CD4-positive, alpha-beta T cell treated with Interleukin-12 subunit alpha and Interleukin-12 subunit beta, for 1 hour (primary cell): ENCODE measurements around the gene OR2V2.

ENCODE experiments used
- DNase-seq: peaks from one replicate; pipeline ENCODE4 v3.0.0-alpha.2; 2020

OR2V2 gene

GRCh38 chr5:181191526-181192336 lies 44.3 kb downstream of the OR2V2 start:
- DNase-seq, result peak; percentile 98

- no peak for DNase-seq
Measured at GRCh38 chr5:181192337-181193046, 45.1 kb downstream of the OR2V2 start.

- no peak for DNase-seq
Measured at GRCh38 chr5:181193656-181194055, 46.3 kb downstream of the OR2V2 start.

GRCh38 chr5:181194489-181195248 lies 47.3 kb downstream of the OR2V2 start:
- no peak for DNase-seq

- DNase-seq, result no peak
Measured at GRCh38 chr5:181195249-181195761, 47.9 kb downstream of the OR2V2 start.

- DNase-seq, result no peak
Measured at GRCh38 chr5:181197326-181197951, 50.1 kb downstream of the OR2V2 start.

- DNase-seq, result no peak
Measured at GRCh38 chr5:181198106-181198685, 50.8 kb downstream of the OR2V2 start.

GRCh38 chr5:181198905-181199519 lies 51.6 kb downstream of the OR2V2 start:
- no peak for DNase-seq

GRCh38 chr5:181199881-181200638 lies 52.7 kb downstream of the OR2V2 start:
- DNase-seq, result no peak

- DNase-seq, result no peak
Measured at GRCh38 chr5:181200816-181201215, 53.4 kb downstream of the OR2V2 start.

- no peak for DNase-seq
Measured at GRCh38 chr5:181203093-181203711, 55.8 kb downstream of the OR2V2 start.

- DNase-seq, result no peak
Measured at GRCh38 chr5:181203777-181204112, 56.4 kb downstream of the OR2V2 start.

GRCh38 chr5:181204113-181204825 lies 56.9 kb downstream of the OR2V2 start:
- DNase-seq, result no peak

GRCh38 chr5:181204826-181205760 lies 57.7 kb downstream of the OR2V2 start, which contains the start of gene TRIM7:
Gene TRIM7, minus strand, starts transcription at chr5:181205196. Its CDS starts 86 bp downstream, at chr5:181205110.
- DNase-seq, result no peak

- no peak for DNase-seq
Measured at GRCh38 chr5:181205761-181206649, 58.6 kb downstream of the OR2V2 start.

- peak; percentile 86 for DNase-seq
Measured at GRCh38 chr5:181207214-181207959, 60.0 kb downstream of the OR2V2 start.

GRCh38 chr5:181207960-181208253 lies 60.5 kb downstream of the OR2V2 start:
- DNase-seq, result no peak
